A549 (cell line): Measurements from ENCODE around the gene LSM4. TPM values are rescaled to one million over a fixed set of nuclear protein-coding genes. Genes with fewer than 3 reads are reported as not detected.

Experiments
- ATAC-seq, 2 experiments: fragments of 200-7000 bp in 1 of 2; fragments of >200 bp in 1 of 2; cut with Nextera tagmentation in 1 of 2; cut with Tn5 transposase in 1 of 2; 3 replicates each; pipeline versions ENCODE4 v1.8.0 to v1.9.1; 2018 to 2020; ENCODE audit warnings: mild to moderate bottlenecking in 1 of 2, moderate library complexity in 1 of 2
- CTCF ChIA-PET: fragments of 300-600 bp; sonication (Branson Sonifier 250); formaldehyde crosslinking; extraction: SDS; loops from one replicate; lab custom pipeline; 2021; ENCODE audit warnings: antibody characterized with exemption, inconsistent platforms; lab: Yijun Ruan, JAX
- POLR2A ChIA-PET: fragments of 350-600 bp; formaldehyde crosslinking; extraction: SDS; loops from one replicate; lab custom pipeline; 2021; ENCODE audit warnings: antibody characterized with exemption, inconsistent platforms; lab: Yijun Ruan, JAX
- DNase-seq, 2 experiments: peaks; one replicate each; pipeline versions ENCODE4 v3.0.0 to v3.0.0-alpha.2; 2011 to 2016; ENCODE audit warnings: low read depth in 1 of 2, low spot score in 1 of 2
- FAIRE-seq: peaks from 2 replicates; lab custom pipeline; 2011; peaks lifted over from hg19 to GRCh38; lab: Jason Lieb, UNC
- H3K27ac ChIP-seq, 2 experiments: fragments of >200 bp; sonication (Bioruptor Twin); formaldehyde crosslinking; 3 replicates each; pipeline ENCODE4 v1.5.1; 2016 to 2017
- H3K4me1 ChIP-seq: fragments of >200 bp; sonication (Bioruptor Twin); formaldehyde crosslinking; 3 replicates; pipeline ENCODE4 v1.6.1; 2016
- H3K4me2 ChIP-seq: fragments of >200 bp; sonication (Bioruptor Twin); formaldehyde crosslinking; 3 replicates; pipeline ENCODE4 v1.6.1; 2016
- H3K4me3 ChIP-seq: fragments of >200 bp; sonication (Bioruptor Twin); formaldehyde crosslinking; 3 replicates; pipeline ENCODE4 v1.5.1; 2016
- H3K9me3 ChIP-seq: fragments of >200 bp; sonication (Bioruptor Twin); formaldehyde crosslinking; 3 replicates; pipeline ENCODE4 v1.6.1; 2016
- CEBPB ChIP-seq, 2 experiments: fragments of >200 bp in 1 of 2; sonication (Bioruptor Twin) in 1 of 2; formaldehyde crosslinking in 1 of 2; IDR thresholded peaks; 2 replicates each; pipeline ENCODE4 v1.6.1; 2012 to 2016
- CHD4 ChIP-seq: fragments of 200-600 bp; sonication (generic); IDR thresholded peaks from 2 replicates; pipeline ENCODE4 v1.6.1; 2016; ENCODE audit warnings: antibody characterized with exemption, mild to moderate bottlenecking, borderline replicate concordance
- EHF ChIP-seq: fragments of 250-450 bp; sonication (Bioruptor Pico); IDR thresholded peaks from 2 replicates; pipeline ENCODE4 v1.5.0; 2020; ENCODE audit warnings: mild to moderate bottlenecking
- EP300 ChIP-seq, 2 experiments: fragments of >200 bp; sonication (Bioruptor Twin); formaldehyde crosslinking; IDR thresholded peaks; 2 replicates in 1 of 2; 3 replicates in 1 of 2; pipeline ENCODE4 v1.6.1; 2016 to 2017
- FOSB ChIP-seq: fragments of 250-450 bp; sonication (Bioruptor Pico); IDR thresholded peaks from 2 replicates; pipeline ENCODE4 v1.5.0; 2020; ENCODE audit warnings: mild to moderate bottlenecking, moderate library complexity
- JUN ChIP-seq, 2 experiments: fragments of >200 bp; sonication (Bioruptor Twin); formaldehyde crosslinking; IDR thresholded peaks; 2 replicates in 1 of 2; 3 replicates in 1 of 2; pipeline ENCODE4 v1.6.1; 2016 to 2017
- KDM1A ChIP-seq: fragments of 200-600 bp; sonication (generic); IDR thresholded peaks from 2 replicates; pipeline ENCODE4 v1.6.1; 2016; ENCODE audit warnings: low read depth, mild to moderate bottlenecking
- MAZ ChIP-seq: fragments of 150-350 bp; IDR thresholded peaks from 2 replicates; pipeline ENCODE4 v1.6.1; 2014; ENCODE audit warnings: antibody characterized with exemption, low read depth, low read length, borderline replicate concordance
- NFE2L2 ChIP-seq: fragments of 150-350 bp; conservative IDR thresholded peaks from 2 replicates; pipeline ENCODE4 v1.6.1; 2014; ENCODE audit warnings: low read length
- NR3C1 ChIP-seq: fragments of >200 bp; sonication (Bioruptor Twin); formaldehyde crosslinking; IDR thresholded peaks from 3 replicates; pipeline ENCODE4 v1.6.1; 2017
- PHF8 ChIP-seq: fragments of 200-600 bp; sonication (generic); IDR thresholded peaks from 2 replicates; pipeline ENCODE4 v1.6.1; 2016; ENCODE audit warnings: low read depth, mild to moderate bottlenecking, antibody characterized with exemption, moderate library complexity, borderline replicate concordance
- POLR2A ChIP-seq: IDR thresholded peaks from 2 replicates; pipeline ENCODE4 v1.6.1; 2012; ENCODE audit warnings: mild to moderate bottlenecking, low read length
- POLR2AphosphoS2 ChIP-seq: conservative IDR thresholded peaks from 2 replicates; pipeline ENCODE4 v1.6.1; 2012; ENCODE audit warnings: low read length, improper control_type of control experiment, inconsistent platforms
- RAD21 ChIP-seq, 2 experiments: fragments of >200 bp in 1 of 2; sonication (Bioruptor Twin) in 1 of 2; formaldehyde crosslinking in 1 of 2; IDR thresholded peaks in 1 of 2; conservative IDR thresholded peaks in 1 of 2; 2 replicates in 1 of 2; 3 replicates in 1 of 2; pipeline ENCODE4 v1.6.1; 2012 to 2018; ENCODE audit warnings: inconsistent platforms in 1 of 2
- RFX5 ChIP-seq: fragments of 450-650 bp; IDR thresholded peaks from 2 replicates; pipeline ENCODE4 v1.7.1; 2014; ENCODE audit warnings: antibody characterized with exemption, mild to moderate bottlenecking, moderate library complexity
- SMC3 ChIP-seq: fragments of >200 bp; sonication (Bioruptor Twin); formaldehyde crosslinking; IDR thresholded peaks from 3 replicates; pipeline ENCODE4 v1.6.1; 2018; ENCODE audit warnings: inconsistent platforms
- SREBF2 ChIP-seq: fragments of 450-650 bp; IDR thresholded peaks from 2 replicates; pipeline ENCODE4 v1.6.1; 2014; ENCODE audit warnings: mild to moderate bottlenecking, moderate library complexity
- TP53 ChIP-seq: fragments of 250-450 bp; sonication (Bioruptor Pico); IDR thresholded peaks from 2 replicates; pipeline ENCODE4 v1.5.0; 2021; ENCODE audit warnings: mild to moderate bottlenecking, moderate library complexity
- ZFP36 ChIP-seq: fragments of 450-650 bp; IDR thresholded peaks from 2 replicates; pipeline ENCODE4 v1.6.1; 2014; ENCODE audit warnings: borderline replicate concordance; ENCODE audit not compliant: partially characterized antibody
- ZSCAN20 ChIP-seq: fragments of 250-450 bp; sonication (Bioruptor Pico); IDR thresholded peaks from 2 replicates; pipeline ENCODE4 v1.8.0; 2022; ENCODE audit warnings: mild to moderate bottlenecking, moderate library complexity
- WGBS: methylation state at CpG from one replicate; pipeline ENCODE4 v1.1.6; 2017; ENCODE audit errors: missing lambda C conversion rate; 5-methylcytosine and 5-hydroxymethylcytosine counted together
- polyA plus RNA-seq, 4 experiments: library from polyadenylated mRNA; depleted of rRNA in 3 of 4; stranded (reverse); fragments of >200 nt; fragmentation: RNase III in 1 of 4; extraction: RNeasy Plus Mini Kit Qiagen cat#74134 plus additional on column Dnase treatment in 1 of 4; gene quantifications; 2 replicates in 3 of 4; 3 replicates in 1 of 4; pipeline ENCODE4 v1.2.3, GENCODE V29; 2011 to 2017
- TF ChIP-seq, protein P1 (sequence below): IDR thresholded peaks from 2 replicates; pipeline ENCODE4 v1.6.1; 2012
- TF ChIP-seq, protein P2 (sequence below): fragments of 450-650 bp; IDR thresholded peaks from 2 replicates; pipeline ENCODE4 v1.6.1; 2014; ENCODE audit warnings: antibody characterized with exemption
- TF ChIP-seq, protein P3 (sequence below): fragments of >200 bp; sonication (Bioruptor Twin); formaldehyde crosslinking; IDR thresholded peaks from 3 replicates; pipeline ENCODE4 v1.5.1; 2016

LSM4 gene
- polyA plus RNA-seq, 2 of the 4 experiments (the other 2 are of a cell fraction), result 154 to 169 TPM

DNA sequence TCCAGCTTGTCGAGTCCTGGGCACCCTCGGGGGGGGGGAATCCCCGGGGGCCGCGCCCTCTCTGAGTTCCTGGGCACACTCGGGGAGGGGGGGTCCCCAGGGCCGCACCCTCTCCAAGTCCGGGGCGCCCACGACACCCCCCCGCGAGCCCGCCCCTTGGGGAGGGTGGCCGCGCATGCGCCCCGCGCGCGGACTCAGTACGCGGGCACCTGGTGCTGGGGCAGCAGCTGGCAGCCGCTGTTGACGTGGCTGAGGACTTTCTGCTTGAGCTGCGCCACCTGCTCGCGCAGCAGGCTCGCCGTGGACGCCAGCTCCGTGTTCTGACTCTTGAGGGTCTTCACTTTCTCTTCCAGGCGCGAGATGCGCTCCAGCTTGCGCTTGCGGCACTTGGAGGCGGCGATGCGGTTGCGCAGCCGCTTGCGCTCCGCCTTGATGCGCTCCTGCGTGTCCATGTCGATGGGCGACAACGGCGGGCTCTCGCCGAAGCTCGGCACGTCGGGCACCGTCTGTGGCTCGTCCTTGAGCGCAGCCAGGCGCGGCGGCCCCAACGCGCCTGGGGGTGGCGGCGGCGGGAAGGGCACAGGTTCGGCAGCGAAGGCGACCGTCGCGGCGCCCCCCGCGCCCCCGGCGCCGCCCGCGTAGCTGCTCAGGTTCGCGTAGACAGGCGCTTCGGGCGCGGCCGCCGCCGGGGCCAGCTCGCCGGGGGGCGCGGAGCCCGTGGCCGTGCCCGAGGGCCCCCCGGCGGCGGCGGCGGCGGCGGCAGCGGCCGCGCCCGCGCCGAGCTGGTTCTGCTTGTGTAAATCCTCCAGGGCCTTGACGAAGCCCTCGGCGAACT lies 42.4 kb downstream of the LSM4 start:
- Histone ChIP-seq H3K4me1 (peaks cover 35% of the 10 kb centered on the region), H3K27ac (peak overlapping the region; percentile 95 to 99)
- WGBS, result no CpG with 5 or more reads among the region's 111 CpGs
- ATAC-seq (peak; percentile 9 to 33; a peak in 5 of 6 replicates), DNase-seq (peak; percentile 48 to 76)
- CTCF ChIA-PET, result interaction anchor here (0.6 to 10.2 kb wide), 21 partner anchors 11 to 139 kb away, joined by 3 to 158 read pairs (median 6); partner anchors contain the start of genes LSM4, MPV17L2 and SSBP4
- TF ChIP-seq, protein P1, sequence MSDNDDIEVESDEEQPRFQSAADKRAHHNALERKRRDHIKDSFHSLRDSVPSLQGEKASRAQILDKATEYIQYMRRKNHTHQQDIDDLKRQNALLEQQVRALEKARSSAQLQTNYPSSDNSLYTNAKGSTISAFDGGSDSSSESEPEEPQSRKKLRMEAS, result peak; percentile 60
- TF ChIP-seq TP53 (CRISPR knock-in tag) (0 out of 2 replicates have a peak, but pooled peaks have one; percentile 25), MAZ (peak; percentile 94; the same call in 1 of the 2 replicates), RAD21 (conservative IDR thresholded peaks at IDR 0.05 in 1 of 2, IDR thresholded peaks at IDR 0.05 in 1 of 2) (no peak), FOSB (CRISPR knock-in tag) (no peak), POLR2A (peak; percentile 37; the same call in 1 of the 2 replicates)
- TF ChIP-seq, protein P2, sequence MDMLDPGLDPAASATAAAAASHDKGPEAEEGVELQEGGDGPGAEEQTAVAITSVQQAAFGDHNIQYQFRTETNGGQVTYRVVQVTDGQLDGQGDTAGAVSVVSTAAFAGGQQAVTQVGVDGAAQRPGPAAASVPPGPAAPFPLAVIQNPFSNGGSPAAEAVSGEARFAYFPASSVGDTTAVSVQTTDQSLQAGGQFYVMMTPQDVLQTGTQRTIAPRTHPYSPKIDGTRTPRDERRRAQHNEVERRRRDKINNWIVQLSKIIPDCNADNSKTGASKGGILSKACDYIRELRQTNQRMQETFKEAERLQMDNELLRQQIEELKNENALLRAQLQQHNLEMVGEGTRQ, result 0 out of 2 replicates have a peak, but pooled peaks have one; percentile 19
- TF ChIP-seq, all 56 proteins: peak for 5
- Histone ChIP-seq H3K9me3 (no peaks in the 10 kb centered on the region), H3K4me2 (peak overlapping the region; percentile 86), H3K4me3 (peak overlapping the region; percentile 97)
- POLR2A ChIA-PET, result interaction anchor here (0.6 to 5.8 kb wide), 18 partner anchors 9 to 564 kb away, joined by 3 to 235 read pairs (median 7); partner anchors contain the start of genes GDF15, LSM4, RAB3A and SSBP4
- FAIRE-seq, result no peak

DNA sequence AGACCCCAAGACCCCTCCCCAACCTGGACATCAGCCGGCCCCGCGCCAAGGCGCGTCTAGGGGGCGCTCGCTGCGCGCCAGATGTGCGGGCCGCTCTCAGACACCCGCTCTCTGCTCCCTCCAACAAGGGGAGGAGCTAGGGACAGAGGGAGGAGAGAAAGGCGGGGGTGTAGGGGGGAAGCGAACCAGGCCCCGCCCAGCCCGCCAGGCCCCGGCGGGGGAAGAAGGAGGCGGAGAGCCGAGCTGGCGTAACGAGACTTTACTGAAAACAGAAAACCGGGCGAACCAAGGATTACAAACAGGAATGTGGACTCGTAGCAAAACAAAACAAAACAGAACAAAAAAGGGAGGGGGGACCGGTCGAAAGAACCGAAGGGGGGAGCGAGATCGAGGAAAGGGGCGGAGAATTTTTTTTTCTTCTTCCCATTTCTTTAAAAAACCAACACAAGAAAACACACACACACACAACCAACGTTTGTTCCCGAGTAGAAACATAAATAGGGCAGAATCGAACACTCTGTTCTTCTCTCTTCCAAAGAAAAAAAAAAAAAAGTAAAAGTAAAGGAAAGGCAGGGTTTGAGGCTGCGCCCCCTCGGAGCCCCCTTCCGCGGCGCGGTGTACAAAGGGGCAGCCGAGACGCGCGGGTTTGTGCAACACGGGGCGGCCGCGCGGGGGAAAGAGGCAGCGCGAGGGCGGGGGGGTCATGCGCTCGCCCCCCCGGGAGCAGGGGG lies 43.2 kb downstream of the LSM4 start:
- peak overlapping the region; percentile 95 to 99 for H3K27ac ChIP-seq
- ChIA-PET CTCF (interaction anchor here (0.6 to 10.2 kb wide), 35 partner anchors 11 to 134 kb away, joined by 3 to 158 read pairs (median 5); partner anchors contain the start of genes LSM4, MPV17L2 and PDE4C), POLR2A (interaction anchor here (0.6 to 5.8 kb wide), 16 partner anchors 10 to 292 kb away, joined by 3 to 235 read pairs (median 10); partner anchors contain the start of genes GDF15, LSM4, RAB3A and SSBP4)
- WGBS, result under 1% methylated on average over 46 of the region's 55 CpGs
- FAIRE-seq, result no peak
- TF ChIP-seq POLR2AphosphoS2 (0 out of 2 replicates have a peak, but pooled peaks have one; percentile 46), CHD4 (no peak), ZFP36 (no peak), EHF (no peak), RFX5 (no peak), ZSCAN20 (CRISPR knock-in tag) (no peak), SREBF2 (no peak), TP53 (CRISPR knock-in tag) (no peak), EP300 (IDR thresholded peaks at IDR 0.05) (no peak), SMC3 (peak; percentile 62), CEBPB (IDR thresholded peaks at IDR 0.05) (no peak), JUN (IDR thresholded peaks at IDR 0.05) (peak in 1 of 2 experiments; percentile 61; a peak in 4 of 5 replicates), KDM1A (no peak), NFE2L2 (no peak), RAD21 (conservative IDR thresholded peaks at IDR 0.05 in 1 of 2, IDR thresholded peaks at IDR 0.05 in 1 of 2) (peak; percentile 75 to 78), PHF8 (0 out of 2 replicates have a peak, but pooled peaks have one; percentile 8), NR3C1 (no peak)
- TF ChIP-seq, protein P1, result 0 out of 2 replicates have a peak, but pooled peaks have one; percentile 10
- TF ChIP-seq, protein P3, sequence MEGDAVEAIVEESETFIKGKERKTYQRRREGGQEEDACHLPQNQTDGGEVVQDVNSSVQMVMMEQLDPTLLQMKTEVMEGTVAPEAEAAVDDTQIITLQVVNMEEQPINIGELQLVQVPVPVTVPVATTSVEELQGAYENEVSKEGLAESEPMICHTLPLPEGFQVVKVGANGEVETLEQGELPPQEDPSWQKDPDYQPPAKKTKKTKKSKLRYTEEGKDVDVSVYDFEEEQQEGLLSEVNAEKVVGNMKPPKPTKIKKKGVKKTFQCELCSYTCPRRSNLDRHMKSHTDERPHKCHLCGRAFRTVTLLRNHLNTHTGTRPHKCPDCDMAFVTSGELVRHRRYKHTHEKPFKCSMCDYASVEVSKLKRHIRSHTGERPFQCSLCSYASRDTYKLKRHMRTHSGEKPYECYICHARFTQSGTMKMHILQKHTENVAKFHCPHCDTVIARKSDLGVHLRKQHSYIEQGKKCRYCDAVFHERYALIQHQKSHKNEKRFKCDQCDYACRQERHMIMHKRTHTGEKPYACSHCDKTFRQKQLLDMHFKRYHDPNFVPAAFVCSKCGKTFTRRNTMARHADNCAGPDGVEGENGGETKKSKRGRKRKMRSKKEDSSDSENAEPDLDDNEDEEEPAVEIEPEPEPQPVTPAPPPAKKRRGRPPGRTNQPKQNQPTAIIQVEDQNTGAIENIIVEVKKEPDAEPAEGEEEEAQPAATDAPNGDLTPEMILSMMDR, result peak; percentile 86
- peak overlapping the region; percentile 86 for H3K4me2 ChIP-seq
- peak; percentile 65 to 91 for DNase-seq
- H3K4me1 ChIP-seq, result peaks cover 42% of the 10 kb centered on the region
- ATAC-seq, result peak; percentile 21 to 52; a peak in 4 of 6 replicates
- H3K9me3 ChIP-seq, result no peaks in the 10 kb centered on the region
- peak overlapping the region; percentile 97 for H3K4me3 ChIP-seq
